HG03457 (cell line): Measurements from ENCODE around the gene MRPL10.

Source experiments
- ATAC-seq: cut with Tn5 transposase; IDR thresholded peaks from one replicate; pipeline ENCODE4 v1.9.1; 2021; ENCODE audit warnings: moderate number of reproducible peaks; ENCODE audit not compliant: unreplicated experiment

MRPL10 gene

GRCh38 chr17:47815106-47815918 lies 16.0 kb downstream of the MRPL10 start:
- no peak for ATAC-seq

- no peak for ATAC-seq
These were observed 17.8 kb downstream of the MRPL10 start for GRCh38 chr17:47813512-47814031.

- ATAC-seq, result no peak
These were observed 18.3 kb downstream of the MRPL10 start for GRCh38 chr17:47813077-47813476.

- ATAC-seq, result no peak
These were observed 19.0 kb downstream of the MRPL10 start for GRCh38 chr17:47812146-47812920.

GRCh38 chr17:47811709-47812108 lies 19.6 kb downstream of the MRPL10 start:
- ATAC-seq, result no peak

- ATAC-seq, result no peak
These were observed 20.3 kb downstream of the MRPL10 start for GRCh38 chr17:47810901-47811635.

- no peak for ATAC-seq
These were observed 21.0 kb downstream of the MRPL10 start for GRCh38 chr17:47810200-47810821.

GRCh38 chr17:47808830-47809480 lies 22.4 kb downstream of the MRPL10 start:
- ATAC-seq, result no peak

GRCh38 chr17:47808036-47808829 lies 23.1 kb downstream of the MRPL10 start:
- no peak for ATAC-seq

- ATAC-seq, result no peak
These were observed 23.9 kb downstream of the MRPL10 start for GRCh38 chr17:47807421-47807820.

GRCh38 chr17:47806913-47807255 lies 24.5 kb downstream of the MRPL10 start:
- no peak for ATAC-seq

- ATAC-seq, result no peak
These were observed 25.1 kb downstream of the MRPL10 start for GRCh38 chr17:47806026-47806912.

- no peak for ATAC-seq
These were observed 26.9 kb downstream of the MRPL10 start for GRCh38 chr17:47804461-47804860.

GRCh38 chr17:47803751-47804150 lies 27.6 kb downstream of the MRPL10 start:
- no peak for ATAC-seq

GRCh38 chr17:47803201-47803600 lies 28.1 kb downstream of the MRPL10 start:
- no peak for ATAC-seq

- no peak for ATAC-seq
These were observed 28.9 kb downstream of the MRPL10 start for GRCh38 chr17:47802341-47803022.

- no peak for ATAC-seq
These were observed 29.4 kb downstream of the MRPL10 start for GRCh38 chr17:47801906-47802305.

- no peak for ATAC-seq
These were observed 30.1 kb downstream of the MRPL10 start for GRCh38 chr17:47801176-47801765.
